ENCODE results near the gene CYP8B1.

DNA sequence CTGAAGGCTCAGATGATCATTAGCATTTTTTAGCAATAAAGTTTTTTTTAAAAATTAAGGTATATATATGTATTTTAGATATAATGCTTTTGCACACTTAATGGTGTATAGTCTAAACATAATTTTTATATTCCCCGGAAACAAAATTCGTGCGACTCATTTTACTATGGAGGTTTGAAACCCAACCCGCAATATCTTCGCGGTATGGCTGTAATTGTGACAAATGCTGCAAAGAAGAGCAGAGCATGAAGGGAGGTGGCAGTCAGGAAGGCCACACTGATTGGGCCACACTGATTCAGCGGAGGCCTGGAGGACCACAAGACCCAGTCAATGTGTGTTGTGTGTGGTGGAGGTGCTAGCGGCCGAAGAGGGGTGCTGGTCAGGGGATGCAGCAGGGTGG is 4.5 kb upstream of the CYP8B1 start:
- TF ChIP-seq, protein P1, sequence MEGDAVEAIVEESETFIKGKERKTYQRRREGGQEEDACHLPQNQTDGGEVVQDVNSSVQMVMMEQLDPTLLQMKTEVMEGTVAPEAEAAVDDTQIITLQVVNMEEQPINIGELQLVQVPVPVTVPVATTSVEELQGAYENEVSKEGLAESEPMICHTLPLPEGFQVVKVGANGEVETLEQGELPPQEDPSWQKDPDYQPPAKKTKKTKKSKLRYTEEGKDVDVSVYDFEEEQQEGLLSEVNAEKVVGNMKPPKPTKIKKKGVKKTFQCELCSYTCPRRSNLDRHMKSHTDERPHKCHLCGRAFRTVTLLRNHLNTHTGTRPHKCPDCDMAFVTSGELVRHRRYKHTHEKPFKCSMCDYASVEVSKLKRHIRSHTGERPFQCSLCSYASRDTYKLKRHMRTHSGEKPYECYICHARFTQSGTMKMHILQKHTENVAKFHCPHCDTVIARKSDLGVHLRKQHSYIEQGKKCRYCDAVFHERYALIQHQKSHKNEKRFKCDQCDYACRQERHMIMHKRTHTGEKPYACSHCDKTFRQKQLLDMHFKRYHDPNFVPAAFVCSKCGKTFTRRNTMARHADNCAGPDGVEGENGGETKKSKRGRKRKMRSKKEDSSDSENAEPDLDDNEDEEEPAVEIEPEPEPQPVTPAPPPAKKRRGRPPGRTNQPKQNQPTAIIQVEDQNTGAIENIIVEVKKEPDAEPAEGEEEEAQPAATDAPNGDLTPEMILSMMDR (IDR thresholded peaks at IDR 0.05) = no peak
- no peak for TF ChIP-seq POLR2A (IDR thresholded peaks at IDR 0.05)
- no peak for TF ChIP-seq POLR2AphosphoS5 (IDR thresholded peaks at IDR 0.05; ENCODE audit: insufficient read depth in 1 of 2, low read depth in 1 of 2)
